Esophagus squamous epithelium (tissue), 5 donors: Measurements from ENCODE around the gene UBLCP1. TPM values are rescaled to one million over a fixed set of nuclear protein-coding genes. Genes with fewer than 3 reads are reported as not detected.

Experiments
- DNase-seq: peaks from one replicate; lab custom pipeline; 2025; lab: John Stamatoyannopoulos, UW
- H3K27ac ChIP-seq, 4 donors: fragments of 200-600 bp; sonication (generic); one replicate each; pipeline ENCODE4 v1.5.1; 2016 to 2019; ENCODE audit warnings: mild to moderate bottlenecking in 1 of 4
- H3K27me3 ChIP-seq, 4 donors: fragments of 200-600 bp; sonication (generic); 1 replicate in 3 of 4; 2 replicates in 1 of 4; pipeline versions ENCODE4 v1.5.1 to v1.6.0; 2017 to 2021; ENCODE audit warnings: antibody characterized with exemption in 1 of 4
- H3K36me3 ChIP-seq, 3 donors: fragments of 200-600 bp; sonication (generic); one replicate each; pipeline ENCODE4 v1.5.1; 2016 to 2019
- H3K4me1 ChIP-seq, 3 donors: fragments of 200-600 bp; sonication (generic); one replicate each; pipeline ENCODE4 v1.5.1; 2017 to 2019
- H3K4me3 ChIP-seq, 4 donors: fragments of 200-600 bp; sonication (generic); 1 replicate in 3 of 4; 2 replicates in 1 of 4; pipeline ENCODE4 v1.5.1; 2016 to 2019; ENCODE audit warnings: mild to moderate bottlenecking in 2 of 4, moderate library complexity in 1 of 4
- H3K9me3 ChIP-seq, 3 donors: fragments of 200-600 bp; sonication (generic); one replicate each; pipeline ENCODE4 v1.5.1; 2016 to 2019
- CTCF ChIP-seq, 6 experiments: fragments of 450-650 bp in 4 of 6; fragments of 200-600 bp in 2 of 6; sonication (generic) in 2 of 6; IDR thresholded peaks; one replicate each; pipeline ENCODE4 v1.5.1; 2016 to 2019; ENCODE audit warnings: antibody characterized with exemption in 6 of 6, mild to moderate bottlenecking in 4 of 6, moderate library complexity in 4 of 6
- POLR2A ChIP-seq, 4 donors: fragments of 450-650 bp; IDR thresholded peaks; one replicate each; pipeline ENCODE4 v1.6.1; 2017; ENCODE audit warnings: antibody characterized with exemption in 4 of 4, mild to moderate bottlenecking in 4 of 4, moderate library complexity in 3 of 4
- WGBS, 2 donors: methylation state at CpG; one replicate each; pipeline ENCODE4 v1.1.5; 2018; 5-methylcytosine and 5-hydroxymethylcytosine counted together
- intact Hi-C: fragments of 100-400 bp; cut with DNase I; formaldehyde crosslinking; loops from one replicate; pipeline ENCODE4 v1.15.0; 2022
- total RNA-seq, 4 donors: library from RNA; depleted of rRNA; stranded (reverse); fragments of >200 nt; gene quantifications; one replicate each; pipeline ENCODE4 v1.1.0, GENCODE V29; 2016
- donor health status: DM: yes; HTN: yes; CAD: no.

Gene UBLCP1
- total RNA-seq, 4 donors from 2014 or later = 19.0 to 34.9 (median 24.6) TPM

- DNase-seq = no peak
- no peak overlapping the region for H3K4me3 ChIP-seq
- H3K27me3 ChIP-seq = no peaks in the 10 kb centered on the region
- no peaks in the 10 kb centered on the region for H3K9me3 ChIP-seq
- 36 to 44% methylated on average over 2 of the region's 2 CpGs for WGBS, 2 donors
- H3K27ac ChIP-seq = no peak overlapping the region
- H3K4me1 ChIP-seq = peaks cover 0 to 26% (median 0%) of the 10 kb centered on the region in 3 donors
- TF ChIP-seq POLR2A (IDR thresholded peaks at IDR 0.05) = no peak
- no peak for TF ChIP-seq CTCF (IDR thresholded peaks at IDR 0.05)
- no peaks in the 10 kb centered on the region for H3K36me3 ChIP-seq
- intact Hi-C loops = no loop called here
These were observed 44.5 kb upstream of the UBLCP1 start for GRCh38 chr5:159218595-159219023.

- no peak for DNase-seq
- Histone ChIP-seq H3K4me1 (peaks cover 0 to 38% (median 3%) of the 10 kb centered on the region in 3 donors), H3K4me3 (no peak overlapping the region), H3K27me3 (no peaks in the 10 kb centered on the region), H3K36me3 (no peaks in the 10 kb centered on the region), H3K27ac (no peak overlapping the region), H3K9me3 (no peaks in the 10 kb centered on the region)
- no peak for TF ChIP-seq CTCF (IDR thresholded peaks at IDR 0.05)
- TF ChIP-seq POLR2A (IDR thresholded peaks at IDR 0.05) = no peak
- WGBS, 2 donors = 32 to 65% methylated on average over 5 of the region's 5 CpGs
- intact Hi-C loops = no loop called here
These were observed 42.9 kb upstream of the UBLCP1 start for GRCh38 chr5:159220206-159220605.

GRCh38 chr5:159223469-159223868 is 39.6 kb upstream of the UBLCP1 start:
- Histone ChIP-seq H3K27ac (no peak overlapping the region), H3K27me3 (no peaks in the 10 kb centered on the region), H3K36me3 (no peaks in the 10 kb centered on the region), H3K9me3 (no peaks in the 10 kb centered on the region), H3K4me3 (no peak overlapping the region), H3K4me1 (peaks cover 0 to 48% (median 5%) of the 10 kb centered on the region in 3 donors)
- 81 to 92% methylated on average over 3 of the region's 3 CpGs for WGBS, 2 donors
- DNase-seq = no peak
- no peak for TF ChIP-seq POLR2A (IDR thresholded peaks at IDR 0.05)
- TF ChIP-seq CTCF (IDR thresholded peaks at IDR 0.05) = no peak
- intact Hi-C loops = no loop called here

GRCh38 chr5:159224471-159224870 is 38.6 kb upstream of the UBLCP1 start:
- intact Hi-C loops = no loop called here
- no peak for DNase-seq
- no peaks in the 10 kb centered on the region for H3K27me3 ChIP-seq
- 38 to 63% methylated on average over 2 of the region's 2 CpGs for whole genome bisulfite sequencing, 2 donors
- H3K4me3 ChIP-seq = no peak overlapping the region
- no peaks in the 10 kb centered on the region for H3K9me3 ChIP-seq
- H3K4me1 ChIP-seq = peaks cover 0 to 51% (median 12%) of the 10 kb centered on the region in 3 donors
- no peaks in the 10 kb centered on the region for H3K36me3 ChIP-seq
- TF ChIP-seq POLR2A (IDR thresholded peaks at IDR 0.05) (no peak), CTCF (IDR thresholded peaks at IDR 0.05) (no peak)
- no peak overlapping the region for H3K27ac ChIP-seq

- TF ChIP-seq CTCF (IDR thresholded peaks at IDR 0.05) (no peak), POLR2A (IDR thresholded peaks at IDR 0.05) (no peak)
- Histone ChIP-seq H3K4me1 (peaks cover 0 to 59% (median 12%) of the 10 kb centered on the region in 3 donors), H3K36me3 (no peaks in the 10 kb centered on the region), H3K27ac (peak overlapping the region in 2 of 4 donors; percentile 59 to 86), H3K9me3 (no peaks in the 10 kb centered on the region), H3K27me3 (no peaks in the 10 kb centered on the region), H3K4me3 (no peak overlapping the region)
- DNase-seq = no peak
- intact Hi-C loops = no loop called here
These were observed 36.6 kb upstream of the UBLCP1 start for GRCh38 chr5:159226451-159226850.
